Endometrial microvascular endothelial cells (primary cell): ENCODE results near the gene BICRA. TPM values are rescaled to one million over a fixed set of nuclear protein-coding genes. Genes with fewer than 3 reads are reported as not detected.

Source experiments
- total RNA-seq: library from RNA; depleted of rRNA; stranded (reverse); fragments of >200 nt; gene quantifications from one replicate; pipeline ENCODE4 v1.2.3, GENCODE V29; 2015; ENCODE audit errors: inconsistent ontology term

The BICRA gene
- total RNA-seq, 1 donor from 2014 or later: 2.6 TPM

Other genes starting within 250 kb of the BICRA start
- gene MEIS3, start 189.6 kb upstream of the BICRA start, total RNA-seq: not detected
- not detected for gene SLC8A2, start 137.2 kb upstream of the BICRA start, total RNA-seq
- gene KPTN, start 124.9 kb upstream of the BICRA start, total RNA-seq: 5.0 TPM
- 138 TPM for gene NAPA, start 94.1 kb upstream of the BICRA start, total RNA-seq
- not detected for gene ZNF541, start 36.0 kb upstream of the BICRA start, total RNA-seq
- 205 TPM for gene EHD2, start 104.3 kb downstream of the BICRA start, total RNA-seq
- 149 TPM for gene NOP53, start 136.4 kb downstream of the BICRA start, total RNA-seq
- 718 TPM for gene SELENOW, start 169.6 kb downstream of the BICRA start, total RNA-seq
- gene TPRX1, start 195.4 kb downstream of the BICRA start, total RNA-seq: not detected
- gene CRX, start 212.8 kb downstream of the BICRA start, total RNA-seq: not detected